Mesendoderm (in vitro differentiated cells): ENCODE measurements around the gene SMAP2.

Source experiments
- DNase-seq: peaks from one replicate; pipeline ENCODE4 v3.0.0; 2013
- H2AK5ac ChIP-seq: 2 replicates; pipeline ENCODE4 v1.6.1; 2013; ENCODE audit warnings: low read length, inconsistent platforms
- H2BK120ac ChIP-seq: 2 replicates; pipeline ENCODE4 v1.6.1; 2013; ENCODE audit warnings: low read depth, mild to moderate bottlenecking, low read length, moderate library complexity, mixed read lengths
- H2BK15ac ChIP-seq: replicated peaks from 2 replicates; pipeline ENCODE4 v1.6.1; 2013; ENCODE audit warnings: low read depth, mild to moderate bottlenecking, moderate library complexity
- H2BK5ac ChIP-seq: 2 replicates; pipeline ENCODE4 v1.6.1; 2013; ENCODE audit warnings: low read length, inconsistent platforms
- H3K18ac ChIP-seq: 2 replicates; pipeline ENCODE4 v1.6.1; 2013; ENCODE audit warnings: mild to moderate bottlenecking, low read length, mixed read lengths
- H3K23ac ChIP-seq: one replicate; pipeline ENCODE4 v1.6.1; 2013; ENCODE audit warnings: low read length
- H3K27ac ChIP-seq: 2 replicates; pipeline ENCODE4 v1.5.1; 2013; ENCODE audit warnings: low read depth, mild to moderate bottlenecking, inconsistent platforms, low read length, moderate library complexity
- H3K27me3 ChIP-seq: 2 replicates; pipeline ENCODE4 v1.6.1; 2013; ENCODE audit warnings: low read length, control low read depth, mild to moderate bottlenecking, inconsistent platforms; ENCODE audit not compliant: insufficient read depth, poor library complexity
- H3K36me3 ChIP-seq: 2 replicates; pipeline ENCODE4 v1.6.1; 2013; ENCODE audit warnings: low read length, inconsistent platforms; ENCODE audit not compliant: control insufficient read depth, insufficient read depth
- H3K4ac ChIP-seq: one replicate; pipeline ENCODE4 v1.6.1; 2013; ENCODE audit warnings: low read depth, mild to moderate bottlenecking, low read length, moderate library complexity
- H3K4me1 ChIP-seq: 2 replicates; pipeline ENCODE4 v1.6.1; 2013; ENCODE audit warnings: low read depth, low read length, inconsistent platforms; ENCODE audit not compliant: control insufficient read depth
- H3K4me2 ChIP-seq: 2 replicates; pipeline ENCODE4 v1.6.1; 2013; ENCODE audit warnings: low read length
- H3K4me3 ChIP-seq: 2 replicates; pipeline ENCODE4 v1.5.1; 2013; ENCODE audit warnings: mild to moderate bottlenecking, low read length
- H3K56ac ChIP-seq: one replicate; pipeline ENCODE4 v1.6.1; 2013; ENCODE audit warnings: low read length
- H3K79me1 ChIP-seq: 2 replicates; pipeline ENCODE4 v1.6.1; 2013; ENCODE audit warnings: low read length, inconsistent platforms
- H3K79me2 ChIP-seq: 2 replicates; pipeline ENCODE4 v1.6.1; 2013; ENCODE audit warnings: mild to moderate bottlenecking, low read length; ENCODE audit not compliant: control insufficient read depth, insufficient read depth
- H3K9ac ChIP-seq: 2 replicates; pipeline ENCODE4 v1.6.1; 2013; ENCODE audit warnings: low read length, inconsistent platforms
- H4K5ac ChIP-seq: one replicate; pipeline ENCODE4 v1.6.1; 2013; ENCODE audit warnings: low read length
- H4K8ac ChIP-seq: one replicate; pipeline ENCODE4 v1.6.1; 2013; ENCODE audit warnings: low read depth, mild to moderate bottlenecking, control low read depth, low read length, moderate library complexity
- WGBS: extraction: QIAGEN DNeasy Blood & Tissue Kit; methylation state at CpG from one replicate; pipeline ENCODE4 v1.1.7; 2013; ENCODE audit warnings: low lambda C conversion rate, missing lambda C conversion rate; ENCODE audit not compliant: insufficient coverage; ENCODE audit errors: extremely low coverage; 5-methylcytosine and 5-hydroxymethylcytosine counted together

The SMAP2 gene

DNA sequence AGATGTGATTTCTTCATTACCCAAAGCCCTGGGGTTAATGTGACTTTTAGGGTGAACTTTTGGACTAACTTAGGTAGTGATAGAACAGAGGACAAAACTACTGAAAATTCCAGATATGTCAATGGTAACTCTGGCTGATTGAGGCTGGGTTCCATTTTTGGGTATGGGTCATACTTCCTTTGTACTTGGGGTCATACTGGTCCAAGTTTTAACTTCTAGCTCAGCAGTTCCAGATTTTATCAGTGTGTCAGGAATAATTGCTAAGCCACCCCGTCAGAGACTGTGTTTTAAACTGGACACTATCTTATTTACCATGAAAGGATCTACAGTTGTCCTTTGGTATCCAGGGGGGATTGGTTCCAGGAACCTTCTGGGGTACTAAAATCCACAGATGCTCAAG, 4.0 kb downstream of the SMAP2 start:
- H3K27me3 ChIP-seq, result no peaks in the 10 kb centered on the region
- H3K4me1 ChIP-seq, result peaks cover 4% of the 10 kb centered on the region

DNA sequence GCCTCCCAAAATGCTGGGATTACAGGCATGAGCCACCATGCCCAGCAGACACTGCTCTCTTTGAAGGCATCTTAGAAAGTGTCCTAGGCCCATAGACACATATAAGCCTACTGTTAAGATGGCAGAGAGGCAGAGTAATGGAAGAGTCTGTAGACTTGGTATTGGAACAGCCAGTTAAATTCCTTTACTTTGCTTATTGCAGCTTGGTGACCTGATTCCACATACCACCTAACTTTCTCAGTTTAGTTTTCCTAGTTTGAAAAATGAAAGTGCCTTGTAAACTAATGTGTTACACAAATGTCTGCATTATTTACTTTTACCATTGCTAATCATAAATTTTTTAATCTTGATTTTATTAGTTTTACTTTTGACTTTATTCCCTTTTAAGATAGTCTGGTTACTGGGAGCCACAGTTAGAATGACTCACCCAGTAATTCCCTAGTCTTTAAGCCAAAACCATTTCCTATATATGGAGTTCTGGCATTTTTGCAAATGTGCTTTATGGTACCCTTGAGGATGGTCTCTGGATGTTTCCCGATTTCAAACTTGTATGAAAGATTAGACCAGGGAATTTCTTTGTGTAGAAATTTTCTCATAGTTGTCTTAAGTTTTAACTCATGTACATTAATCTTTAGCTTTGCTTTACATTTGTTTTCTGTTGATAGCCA, 6.4 kb downstream of the SMAP2 start:
- H3K4me2 ChIP-seq, result no peak overlapping the region
- no peak overlapping the region for H3K18ac ChIP-seq
- no peaks in the 10 kb centered on the region for H3K79me2 ChIP-seq
- H3K79me1 ChIP-seq, result peaks cover 2% of the 10 kb centered on the region
- no peak overlapping the region for H3K23ac ChIP-seq
- no peak overlapping the region for H3K56ac ChIP-seq
- H2AK5ac ChIP-seq, result no peak overlapping the region
- no peak overlapping the region for H3K9ac ChIP-seq
- H2BK15ac ChIP-seq, result no peak overlapping the region
- no peak for DNase-seq
- no peak overlapping the region for H2BK5ac ChIP-seq
- H3K27ac ChIP-seq, result no peak overlapping the region
- no peak overlapping the region for H3K4ac ChIP-seq
- WGBS, result no CpG with 5 or more reads among the region's 1 CpG
- no peaks in the 10 kb centered on the region for H3K4me1 ChIP-seq
- no peak overlapping the region for H4K8ac ChIP-seq
- H2BK120ac ChIP-seq, result no peak overlapping the region
- H3K4me3 ChIP-seq, result no peak overlapping the region
- no peaks in the 10 kb centered on the region for H3K36me3 ChIP-seq
- H4K5ac ChIP-seq, result no peak overlapping the region
- no peaks in the 10 kb centered on the region for H3K27me3 ChIP-seq

More for the DNA sequence above, 4.0 kb downstream of the SMAP2 start:
- Histone ChIP-seq H2BK120ac (no peak overlapping the region), H3K4me3 (no peak overlapping the region), H4K8ac (no peak overlapping the region), H3K9ac (no peak overlapping the region), H3K18ac (no peak overlapping the region), H3K4me2 (no peak overlapping the region), H3K56ac (no peak overlapping the region), H3K23ac (no peak overlapping the region), H2BK5ac (no peak overlapping the region), H3K79me1 (peaks cover 4% of the 10 kb centered on the region), H3K36me3 (no peaks in the 10 kb centered on the region), H3K79me2 (no peaks in the 10 kb centered on the region), H3K4ac (no peak overlapping the region), H2AK5ac (no peak overlapping the region), H4K5ac (no peak overlapping the region), H2BK15ac (no peak overlapping the region), H3K27ac (no peak overlapping the region)
- no peak for DNase-seq
- no CpG with 5 or more reads among the region's 1 CpG for WGBS

- H2AK5ac ChIP-seq, result no peak overlapping the region
- no peak overlapping the region for H4K8ac ChIP-seq
- H2BK5ac ChIP-seq, result no peak overlapping the region
- no peak overlapping the region for H4K5ac ChIP-seq
- no peak overlapping the region for H3K4me2 ChIP-seq
- no peaks in the 10 kb centered on the region for H3K36me3 ChIP-seq
- H3K4ac ChIP-seq, result no peak overlapping the region
- no CpG with 5 or more reads among the region's 4 CpGs for WGBS
- no peak overlapping the region for H2BK15ac ChIP-seq
- H3K23ac ChIP-seq, result no peak overlapping the region
- H3K4me3 ChIP-seq, result no peak overlapping the region
- H3K9ac ChIP-seq, result no peak overlapping the region
- H3K4me1 ChIP-seq, result no peaks in the 10 kb centered on the region
- peaks cover 2% of the 10 kb centered on the region for H3K79me1 ChIP-seq
- no peak overlapping the region for H3K56ac ChIP-seq
- no peak for DNase-seq
- no peak overlapping the region for H2BK120ac ChIP-seq
- H3K79me2 ChIP-seq, result no peaks in the 10 kb centered on the region
- H3K27ac ChIP-seq, result no peak overlapping the region
- no peak overlapping the region for H3K18ac ChIP-seq
- H3K27me3 ChIP-seq, result no peaks in the 10 kb centered on the region
Observed at GRCh38 chr1:40380817-40381216, 7.3 kb downstream of the SMAP2 start.

DNA sequence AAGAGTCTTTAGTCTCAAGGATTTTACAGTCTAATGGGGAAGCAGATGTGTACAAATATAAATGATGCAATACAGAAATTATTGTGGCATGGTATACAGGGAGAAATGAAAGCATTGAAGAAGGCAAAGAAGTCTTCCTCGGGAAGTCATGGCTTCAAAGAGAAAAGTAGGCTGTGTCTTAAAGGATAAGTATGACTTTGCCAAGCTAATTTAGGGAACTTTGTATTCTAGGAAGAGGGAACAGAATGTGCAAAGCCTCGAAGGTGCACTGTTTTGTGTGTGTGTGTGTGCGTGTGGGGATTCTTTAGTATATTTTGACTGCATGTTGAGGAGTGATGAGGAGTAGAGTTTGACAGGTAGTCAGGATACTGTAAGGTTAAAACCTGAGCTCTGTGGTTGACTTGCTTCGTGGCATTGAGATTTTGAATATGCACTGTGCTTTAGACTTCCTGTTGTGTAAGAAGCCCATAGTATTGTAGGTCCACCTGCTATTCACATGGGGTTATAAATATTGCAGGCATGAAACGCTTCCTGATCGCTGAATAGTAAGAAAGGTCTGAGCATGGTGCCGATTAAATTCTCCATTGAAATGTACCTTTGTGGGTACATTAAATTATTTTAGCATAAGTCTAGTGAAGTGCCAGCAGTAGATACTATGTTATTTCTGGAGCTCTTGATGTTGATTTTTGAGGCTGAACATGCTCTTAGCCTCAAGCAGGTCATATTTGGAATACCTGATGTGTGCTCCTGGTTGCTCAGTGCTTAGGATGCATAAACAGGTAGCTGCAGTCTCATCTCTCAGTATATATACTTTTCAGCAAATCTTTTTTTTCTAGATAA, 8.0 kb downstream of the SMAP2 start:
- Histone ChIP-seq H3K9ac (no peak overlapping the region), H2BK5ac (no peak overlapping the region), H3K27me3 (no peaks in the 10 kb centered on the region), H3K79me2 (no peaks in the 10 kb centered on the region), H3K79me1 (peaks cover 2% of the 10 kb centered on the region), H3K36me3 (no peaks in the 10 kb centered on the region), H3K4ac (no peak overlapping the region), H4K8ac (no peak overlapping the region), H4K5ac (no peak overlapping the region), H3K4me1 (no peaks in the 10 kb centered on the region), H2BK15ac (no peak overlapping the region), H3K4me2 (no peak overlapping the region), H3K27ac (no peak overlapping the region), H3K18ac (no peak overlapping the region), H3K56ac (no peak overlapping the region), H2AK5ac (no peak overlapping the region), H3K23ac (no peak overlapping the region), H3K4me3 (no peak overlapping the region), H2BK120ac (no peak overlapping the region)
- DNase-seq, result no peak
- no CpG with 5 or more reads among the region's 7 CpGs for WGBS

DNA sequence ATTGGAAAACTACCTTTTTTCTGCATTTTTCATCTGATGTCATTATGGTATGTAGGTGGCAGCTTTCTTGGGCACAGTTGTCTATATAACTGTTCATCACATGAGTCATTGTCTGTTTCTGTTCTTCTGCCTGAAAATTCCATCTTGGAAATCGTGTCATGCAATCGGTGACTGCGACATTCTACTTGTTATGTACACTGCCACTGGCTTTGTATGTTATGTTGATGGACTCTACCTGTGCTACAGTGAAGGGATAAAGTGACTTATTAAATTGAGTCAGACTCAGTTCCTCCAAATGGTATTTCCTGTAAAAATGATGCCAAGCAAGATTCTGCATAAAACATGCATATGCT, 8.6 kb downstream of the SMAP2 start:
- no peak overlapping the region for H3K9ac ChIP-seq
- H2BK120ac ChIP-seq, result no peak overlapping the region
- no peak overlapping the region for H3K4me3 ChIP-seq
- H3K79me1 ChIP-seq, result peaks cover 2% of the 10 kb centered on the region
- no peak overlapping the region for H4K8ac ChIP-seq
- H2AK5ac ChIP-seq, result no peak overlapping the region
- H3K27me3 ChIP-seq, result no peaks in the 10 kb centered on the region
- no peaks in the 10 kb centered on the region for H3K36me3 ChIP-seq
- no peak overlapping the region for H3K56ac ChIP-seq
- H3K79me2 ChIP-seq, result no peaks in the 10 kb centered on the region
- no peak overlapping the region for H3K23ac ChIP-seq
- H3K4ac ChIP-seq, result no peak overlapping the region
- no peak overlapping the region for H2BK15ac ChIP-seq
- DNase-seq, result no peak
- no peak overlapping the region for H3K27ac ChIP-seq
- no peak overlapping the region for H3K4me2 ChIP-seq
- no peaks in the 10 kb centered on the region for H3K4me1 ChIP-seq
- WGBS, result no CpG with 5 or more reads among the region's 3 CpGs
- no peak overlapping the region for H4K5ac ChIP-seq
- no peak overlapping the region for H2BK5ac ChIP-seq
- H3K18ac ChIP-seq, result no peak overlapping the region
